Chondrocyte (in vitro differentiated cells): ENCODE results near the gene PCDHGA7. TPM values are rescaled to one million over a fixed set of nuclear protein-coding genes. Genes with fewer than 3 reads are reported as not detected.
"Not testable (repeated sequence)": the region's sequence is repeated elsewhere in the genome, so short reads cannot be mapped to it uniquely, and the experiment has no call there.

Experiments
- DNase-seq: peaks from one replicate; pipeline ENCODE4 v3.0.0; 2021; ENCODE audit warnings: mixed read lengths, low spot score
- H3K27ac Mint-ChIP-seq: one replicate; pipeline ENCODE4 v1.8.0; 2021; ENCODE audit warnings: mild to moderate bottlenecking, moderate library complexity, mixed read lengths; ENCODE audit not compliant: unreplicated experiment
- H3K27me3 Mint-ChIP-seq: 2 replicates; pipeline ENCODE4 v1.8.0; 2021; ENCODE audit warnings: low read depth, mixed read lengths
- H3K36me3 Mint-ChIP-seq: 2 replicates; pipeline ENCODE4 v1.8.0; 2021; ENCODE audit warnings: low read depth, mixed read lengths
- H3K4me1 Mint-ChIP-seq: 2 replicates; pipeline ENCODE4 v1.8.0; 2021; ENCODE audit warnings: low read depth, mild to moderate bottlenecking, mixed read lengths
- H3K4me3 Mint-ChIP-seq: one replicate; pipeline ENCODE4 v1.8.0; 2021; ENCODE audit warnings: mild to moderate bottlenecking, moderate library complexity, mixed read lengths; ENCODE audit not compliant: unreplicated experiment
- H3K9me3 Mint-ChIP-seq: 2 replicates; pipeline ENCODE4 v1.8.0; 2021; ENCODE audit warnings: low read depth, mixed read lengths
- CTCF ChIP-seq: fragments of 200-600 bp; sonication (generic); IDR thresholded peaks from 2 replicates; pipeline ENCODE4 v1.5.0; 2021; ENCODE audit warnings: antibody characterized with exemption, mild to moderate bottlenecking, moderate library complexity
- total RNA-seq: library from RNA; stranded (reverse); gene quantifications from 3 replicates; pipeline ENCODE4 v1.2.1, GENCODE V29; 2021

The PCDHGA7 gene
- total RNA-seq, 1 donor from 2014 or later, result 0.17 TPM

- no peak for DNase-seq
- H3K9me3 Mint-ChIP-seq, result peaks cover 58% of the 10 kb centered on the region
- H3K36me3 Mint-ChIP-seq, result peaks cover 60% of the 10 kb centered on the region
- no peak overlapping the region for H3K27ac Mint-ChIP-seq
- no peak overlapping the region for H3K4me3 Mint-ChIP-seq
- H3K4me1 Mint-ChIP-seq, result no peaks in the 10 kb centered on the region
- H3K27me3 Mint-ChIP-seq, result no peaks in the 10 kb centered on the region
- no peak for TF ChIP-seq CTCF
Measured at GRCh38 chr5:141427783-141428426, 45.4 kb downstream of the PCDHGA7 start.

GRCh38 chr5:141430332-141431113 is 48.0 kb downstream of the PCDHGA7 start, which contains the start of gene PCDHGA12:
PCDHGA12 (plus strand) TSS chr5:141430507; CDS start chr5:141430760, 253 bp downstream.
- H3K9me3 Mint-ChIP-seq, result peaks cover 47% of the 10 kb centered on the region
- H3K36me3 Mint-ChIP-seq, result peaks cover 49% of the 10 kb centered on the region
- no peak for DNase-seq
- H3K27me3 Mint-ChIP-seq, result no peaks in the 10 kb centered on the region
- H3K4me1 Mint-ChIP-seq, result no peaks in the 10 kb centered on the region
- TF ChIP-seq CTCF, result no peak
- H3K4me3 Mint-ChIP-seq, result no peak within 1 kb of the TSS
- no peak within 1 kb of the TSS for H3K27ac Mint-ChIP-seq

GRCh38 chr5:141431286-141431685 is 48.7 kb downstream of the PCDHGA7 start:
- H3K27ac Mint-ChIP-seq, result no peak overlapping the region
- H3K4me1 Mint-ChIP-seq, result no peaks in the 10 kb centered on the region
- TF ChIP-seq CTCF, result no peak
- peaks cover 43% of the 10 kb centered on the region for H3K36me3 Mint-ChIP-seq
- no peak overlapping the region for H3K4me3 Mint-ChIP-seq
- H3K9me3 Mint-ChIP-seq, result peaks cover 41% of the 10 kb centered on the region
- no peak for DNase-seq
- no peaks in the 10 kb centered on the region for H3K27me3 Mint-ChIP-seq

GRCh38 chr5:141432308-141432707 is 49.8 kb downstream of the PCDHGA7 start:
- not testable (repeated sequence) for H3K27me3 Mint-ChIP-seq, H3K27ac Mint-ChIP-seq, DNase-seq, H3K4me3 Mint-ChIP-seq, H3K4me1 Mint-ChIP-seq
- Mint-ChIP-seq H3K36me3 (peaks cover 36% of the 10 kb centered on the region), H3K9me3 (peaks cover 32% of the 10 kb centered on the region)

GRCh38 chr5:141432726-141433125 is 50.2 kb downstream of the PCDHGA7 start:
- H3K27me3 Mint-ChIP-seq, result not testable (repeated sequence)
- H3K9me3 Mint-ChIP-seq, result peaks cover 32% of the 10 kb centered on the region

GRCh38 chr5:141434006-141434405 is 51.5 kb downstream of the PCDHGA7 start:
- Mint-ChIP-seq H3K27me3 (no peaks in the 10 kb centered on the region), H3K36me3 (peaks cover 27% of the 10 kb centered on the region), H3K4me3 (no peak overlapping the region), H3K4me1 (peaks cover 4% of the 10 kb centered on the region), H3K9me3 (peaks cover 26% of the 10 kb centered on the region), H3K27ac (no peak overlapping the region)
- no peak for TF ChIP-seq CTCF
- no peak for DNase-seq

More at GRCh38 chr5:141432726-141433125, 50.2 kb downstream of the PCDHGA7 start:
- H3K27ac Mint-ChIP-seq, H3K4me3 Mint-ChIP-seq, DNase-seq, H3K4me1 Mint-ChIP-seq: not testable (repeated sequence)
- peaks cover 33% of the 10 kb centered on the region for H3K36me3 Mint-ChIP-seq
